ENCODE measurements around the gene GARNL3.

GARNL3 gene

DNA sequence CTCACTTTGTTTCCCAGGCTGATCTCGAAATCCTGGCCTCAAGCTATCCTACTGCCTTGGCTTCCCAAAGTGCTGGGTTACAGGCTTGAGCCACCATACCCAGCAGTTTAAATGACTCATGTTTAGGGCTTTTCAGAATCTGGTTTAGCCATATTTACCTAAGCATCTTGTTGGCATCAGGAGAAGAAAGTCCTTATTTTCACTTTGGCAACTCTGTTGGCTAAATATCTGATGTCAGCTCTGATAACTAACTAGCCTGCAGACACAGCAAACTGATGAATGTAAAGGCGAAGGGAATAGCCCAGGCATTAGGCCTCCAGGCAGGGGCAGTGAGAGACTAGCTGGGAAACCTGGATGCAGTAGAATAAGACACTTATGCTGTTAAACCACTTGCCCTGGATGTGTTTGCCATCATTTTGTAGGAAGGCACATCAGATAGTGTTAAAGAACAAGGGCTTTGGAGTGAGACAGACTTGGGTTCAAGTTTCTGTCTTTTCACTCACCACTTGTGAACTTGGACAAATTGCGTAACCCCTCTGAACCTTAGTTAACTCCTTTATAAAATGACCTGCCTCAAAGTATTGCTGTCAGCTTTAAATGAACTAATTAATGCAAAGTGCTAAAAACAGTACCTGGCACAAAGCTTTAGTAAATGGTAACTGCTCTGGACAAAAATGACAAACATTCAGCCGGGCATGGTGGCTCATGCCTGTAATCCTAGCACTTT is 34.7 kb upstream of the GARNL3 start:
- TF ChIP-seq, protein P1, sequence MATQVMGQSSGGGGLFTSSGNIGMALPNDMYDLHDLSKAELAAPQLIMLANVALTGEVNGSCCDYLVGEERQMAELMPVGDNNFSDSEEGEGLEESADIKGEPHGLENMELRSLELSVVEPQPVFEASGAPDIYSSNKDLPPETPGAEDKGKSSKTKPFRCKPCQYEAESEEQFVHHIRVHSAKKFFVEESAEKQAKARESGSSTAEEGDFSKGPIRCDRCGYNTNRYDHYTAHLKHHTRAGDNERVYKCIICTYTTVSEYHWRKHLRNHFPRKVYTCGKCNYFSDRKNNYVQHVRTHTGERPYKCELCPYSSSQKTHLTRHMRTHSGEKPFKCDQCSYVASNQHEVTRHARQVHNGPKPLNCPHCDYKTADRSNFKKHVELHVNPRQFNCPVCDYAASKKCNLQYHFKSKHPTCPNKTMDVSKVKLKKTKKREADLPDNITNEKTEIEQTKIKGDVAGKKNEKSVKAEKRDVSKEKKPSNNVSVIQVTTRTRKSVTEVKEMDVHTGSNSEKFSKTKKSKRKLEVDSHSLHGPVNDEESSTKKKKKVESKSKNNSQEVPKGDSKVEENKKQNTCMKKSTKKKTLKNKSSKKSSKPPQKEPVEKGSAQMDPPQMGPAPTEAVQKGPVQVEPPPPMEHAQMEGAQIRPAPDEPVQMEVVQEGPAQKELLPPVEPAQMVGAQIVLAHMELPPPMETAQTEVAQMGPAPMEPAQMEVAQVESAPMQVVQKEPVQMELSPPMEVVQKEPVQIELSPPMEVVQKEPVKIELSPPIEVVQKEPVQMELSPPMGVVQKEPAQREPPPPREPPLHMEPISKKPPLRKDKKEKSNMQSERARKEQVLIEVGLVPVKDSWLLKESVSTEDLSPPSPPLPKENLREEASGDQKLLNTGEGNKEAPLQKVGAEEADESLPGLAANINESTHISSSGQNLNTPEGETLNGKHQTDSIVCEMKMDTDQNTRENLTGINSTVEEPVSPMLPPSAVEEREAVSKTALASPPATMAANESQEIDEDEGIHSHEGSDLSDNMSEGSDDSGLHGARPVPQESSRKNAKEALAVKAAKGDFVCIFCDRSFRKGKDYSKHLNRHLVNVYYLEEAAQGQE (IDR thresholded peaks at IDR 0.05; ENCODE audit: insufficient replicate concordance, low read depth) = no peak
- no peak for TF ChIP-seq SPI1 (IDR thresholded peaks at IDR 0.05; ENCODE audit: borderline replicate concordance, low read depth)
- TF ChIP-seq GABPA (IDR thresholded peaks at IDR 0.05; ENCODE audit: low read depth) = no peak
- no peak for TF ChIP-seq POLR2AphosphoS5 (IDR thresholded peaks at IDR 0.05; ENCODE audit: low read depth)
- TF ChIP-seq, protein P2, sequence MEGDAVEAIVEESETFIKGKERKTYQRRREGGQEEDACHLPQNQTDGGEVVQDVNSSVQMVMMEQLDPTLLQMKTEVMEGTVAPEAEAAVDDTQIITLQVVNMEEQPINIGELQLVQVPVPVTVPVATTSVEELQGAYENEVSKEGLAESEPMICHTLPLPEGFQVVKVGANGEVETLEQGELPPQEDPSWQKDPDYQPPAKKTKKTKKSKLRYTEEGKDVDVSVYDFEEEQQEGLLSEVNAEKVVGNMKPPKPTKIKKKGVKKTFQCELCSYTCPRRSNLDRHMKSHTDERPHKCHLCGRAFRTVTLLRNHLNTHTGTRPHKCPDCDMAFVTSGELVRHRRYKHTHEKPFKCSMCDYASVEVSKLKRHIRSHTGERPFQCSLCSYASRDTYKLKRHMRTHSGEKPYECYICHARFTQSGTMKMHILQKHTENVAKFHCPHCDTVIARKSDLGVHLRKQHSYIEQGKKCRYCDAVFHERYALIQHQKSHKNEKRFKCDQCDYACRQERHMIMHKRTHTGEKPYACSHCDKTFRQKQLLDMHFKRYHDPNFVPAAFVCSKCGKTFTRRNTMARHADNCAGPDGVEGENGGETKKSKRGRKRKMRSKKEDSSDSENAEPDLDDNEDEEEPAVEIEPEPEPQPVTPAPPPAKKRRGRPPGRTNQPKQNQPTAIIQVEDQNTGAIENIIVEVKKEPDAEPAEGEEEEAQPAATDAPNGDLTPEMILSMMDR (IDR thresholded peaks at IDR 0.05; ENCODE audit: insufficient read depth, low read length) = no peak
- DNase-seq (ENCODE audit: low read depth in 1 of 2, low spot score in 1 of 2) = no peak
- no peak overlapping the region for H3K27ac ChIP-seq (replicated peaks)
- no peak overlapping the region for H3K4me3 ChIP-seq (replicated peaks; ENCODE audit: insufficient read depth, low read length)
- no peaks in the 10 kb centered on the region for H3K27me3 ChIP-seq (ENCODE audit: insufficient read depth, poor library complexity, severe bottlenecking)

DNA sequence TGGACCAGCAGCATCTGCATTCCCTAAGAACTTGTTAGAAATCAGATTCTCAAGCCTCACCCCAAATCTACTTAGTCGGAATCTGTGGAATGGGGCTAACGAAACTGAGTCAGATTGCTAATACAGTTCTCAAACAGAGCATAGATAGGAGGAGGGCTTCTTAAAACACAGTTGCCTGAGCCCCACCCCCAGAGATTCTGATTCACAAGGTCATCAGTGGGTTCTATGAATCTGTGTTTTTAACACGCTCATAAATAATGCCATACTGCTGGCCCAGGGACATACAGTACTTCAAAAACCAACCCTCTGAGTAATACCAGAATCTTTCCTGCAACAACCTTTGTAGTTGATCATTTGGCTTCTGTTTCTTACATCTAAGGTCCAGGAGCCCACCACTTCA is 32.9 kb upstream of the GARNL3 start:
- no peak overlapping the region for H3K27ac ChIP-seq (replicated peaks)
- no peak for DNase-seq (ENCODE audit: low read depth in 1 of 2, low spot score in 1 of 2)
- H3K4me3 ChIP-seq (replicated peaks; ENCODE audit: insufficient read depth, low read length) = no peak overlapping the region
- H3K27me3 ChIP-seq (ENCODE audit: insufficient read depth, poor library complexity, severe bottlenecking) = no peaks in the 10 kb centered on the region
- TF ChIP-seq SPI1 (IDR thresholded peaks at IDR 0.05; ENCODE audit: borderline replicate concordance, low read depth) (no peak), GABPA (IDR thresholded peaks at IDR 0.05; ENCODE audit: low read depth) (no peak), POLR2AphosphoS5 (IDR thresholded peaks at IDR 0.05; ENCODE audit: low read depth) (no peak)
- TF ChIP-seq, protein P2 (IDR thresholded peaks at IDR 0.05; ENCODE audit: insufficient read depth, low read length) = no peak
- TF ChIP-seq, protein P1 (IDR thresholded peaks at IDR 0.05; ENCODE audit: insufficient replicate concordance, low read depth) = no peak

DNA sequence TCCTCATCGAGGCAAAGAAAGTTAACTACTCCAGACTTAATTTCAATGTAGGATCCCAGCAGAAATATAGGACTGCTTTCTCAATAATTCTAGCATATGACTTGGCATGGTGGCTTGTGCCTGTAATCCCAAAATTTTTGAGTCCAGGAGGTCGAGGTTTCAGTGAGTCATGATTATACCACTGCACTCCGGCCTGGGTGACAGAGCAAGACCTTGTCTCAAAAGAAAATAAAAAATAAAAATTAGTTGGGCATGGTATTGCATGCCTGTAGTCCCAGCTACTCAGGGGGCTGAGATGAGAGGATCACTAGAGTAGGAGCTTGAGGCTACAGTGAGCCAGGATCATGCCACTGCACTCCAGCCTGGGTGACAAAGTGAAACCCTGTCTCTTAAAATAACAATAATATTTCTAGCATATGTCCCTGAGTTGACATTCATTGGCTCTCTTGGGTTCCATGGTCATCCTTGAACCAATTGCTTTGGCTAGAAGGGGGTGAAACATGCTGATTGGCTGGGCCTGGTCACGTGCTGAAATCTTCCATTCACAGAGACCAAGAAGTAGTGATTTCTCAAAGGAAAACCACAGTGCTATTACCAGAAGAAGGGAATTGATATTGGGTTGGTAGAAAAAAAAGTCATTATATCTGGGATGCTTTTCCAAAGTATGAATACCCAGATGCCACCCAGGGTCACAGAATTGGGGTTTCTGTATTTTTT is 31.6 kb upstream of the GARNL3 start:
- TF ChIP-seq, protein P1 (IDR thresholded peaks at IDR 0.05; ENCODE audit: insufficient replicate concordance, low read depth) = no peak
- TF ChIP-seq GABPA (IDR thresholded peaks at IDR 0.05; ENCODE audit: low read depth) (no peak), POLR2AphosphoS5 (IDR thresholded peaks at IDR 0.05; ENCODE audit: low read depth) (no peak), SPI1 (IDR thresholded peaks at IDR 0.05; ENCODE audit: borderline replicate concordance, low read depth) (no peak)
- TF ChIP-seq, protein P2 (IDR thresholded peaks at IDR 0.05; ENCODE audit: insufficient read depth, low read length) = no peak
- H3K4me3 ChIP-seq (replicated peaks; ENCODE audit: insufficient read depth, low read length) = no peak overlapping the region
- DNase-seq (ENCODE audit: low read depth in 1 of 2, low spot score in 1 of 2) = no peak
- no peaks in the 10 kb centered on the region for H3K27me3 ChIP-seq (ENCODE audit: insufficient read depth, poor library complexity, severe bottlenecking)
- H3K27ac ChIP-seq (replicated peaks) = no peak overlapping the region

Measured in HL-60 (cell line).